SK-N-SH (cell line): Measurements from ENCODE around the gene EBP. TPM values are rescaled to one million over a fixed set of nuclear protein-coding genes. Genes with fewer than 3 reads are reported as not detected.

ENCODE experiments used
- CTCF ChIA-PET: fragments of 300-600, 350-600 bp; formaldehyde crosslinking; extraction: SDS; loops from one replicate; lab custom pipeline; 2021; lab: Yijun Ruan, JAX
- POLR2A ChIA-PET: fragments of 350-600 bp; sonication (Branson Sonifier 250); formaldehyde crosslinking; extraction: SDS; loops from one replicate; lab custom pipeline; 2020; ENCODE audit warnings: antibody characterized with exemption, inconsistent platforms; lab: Yijun Ruan, JAX
- DNase-seq: peaks from one replicate; pipeline ENCODE4 v3.0.0; 2012
- H2AFZ ChIP-seq: fragments of 200-600 bp; sonication (generic); 2 replicates; pipeline ENCODE4 v1.8.1; 2016; ENCODE audit warnings: antibody characterized with exemption, mild to moderate bottlenecking, low read depth
- H3F3A ChIP-seq: fragments of 200-600 bp; sonication (generic); replicated peaks from 2 replicates; pipeline ENCODE3; 2016; ENCODE audit warnings: antibody characterized with exemption, mild to moderate bottlenecking; ENCODE audit not compliant: insufficient read depth
- H3K27ac ChIP-seq, 2 experiments: fragments of 200-500 bp in 1 of 2; fragments of 200-600 bp in 1 of 2; sonication (Bioruptor generic) in 1 of 2; sonication (generic), shearing (Covaris generic) in 1 of 2; 2 replicates each; pipeline versions ENCODE4 v1.5.1 to v1.6.1; 2014 to 2016; ENCODE audit warnings: low read depth in 2 of 2, inconsistent platforms in 1 of 2, low read length in 1 of 2, mild to moderate bottlenecking in 1 of 2, mixed read lengths in 1 of 2
- H3K27me3 ChIP-seq: fragments of 200-600 bp; sonication (generic), shearing (Covaris generic); 2 replicates; pipeline ENCODE4 v1.6.1; 2016; ENCODE audit warnings: mixed run types; ENCODE audit not compliant: insufficient read depth
- H3K36me3 ChIP-seq, 2 experiments: fragments of 200-500 bp in 1 of 2; fragments of 200-600 bp in 1 of 2; sonication (Bioruptor generic) in 1 of 2; sonication (generic) in 1 of 2; replicated peaks in 1 of 2; 2 replicates each; pipeline versions ENCODE3 to v1.5.1; 2014 to 2016; ENCODE audit warnings: low read length in 1 of 2, mild to moderate bottlenecking in 1 of 2; ENCODE audit not compliant: insufficient read depth in 2 of 2, control insufficient read depth in 1 of 2
- H3K4me1 ChIP-seq, 2 experiments: fragments of 200-500 bp in 1 of 2; fragments of 200-600 bp in 1 of 2; sonication (Bioruptor generic) in 1 of 2; sonication (generic), shearing (Covaris generic) in 1 of 2; 2 replicates each; pipeline versions ENCODE4 v1.5.1 to v1.6.1; 2014 to 2016; ENCODE audit warnings: low read depth in 1 of 2, low read length in 1 of 2, mixed run types in 1 of 2; ENCODE audit not compliant: insufficient read depth in 2 of 2, control insufficient read depth in 1 of 2
- H3K4me2 ChIP-seq: fragments of 200-600 bp; sonication (generic), shearing (Covaris generic); 2 replicates; pipeline ENCODE4 v1.6.1; 2017; ENCODE audit warnings: mixed run types
- H3K4me3 ChIP-seq, 2 experiments: fragments of 200-500 bp in 1 of 2; fragments of 200-600 bp in 1 of 2; sonication (Bioruptor generic) in 1 of 2; sonication (generic), shearing (Covaris generic) in 1 of 2; 2 replicates each; pipeline versions ENCODE4 v1.5.1 to v1.8.1; 2014 to 2016; ENCODE audit warnings: low read depth in 2 of 2, inconsistent platforms in 1 of 2, low read length in 1 of 2, mild to moderate bottlenecking in 1 of 2, mixed read lengths in 1 of 2, moderate library complexity in 1 of 2
- H3K79me2 ChIP-seq: fragments of 200-600 bp; sonication (generic); 2 replicates; pipeline ENCODE4 v1.8.1; 2017; ENCODE audit warnings: mild to moderate bottlenecking; ENCODE audit not compliant: insufficient read depth
- H3K9ac ChIP-seq: fragments of 200-600 bp; sonication (generic); 2 replicates; pipeline ENCODE4 v1.6.1; 2017; ENCODE audit warnings: mixed run types
- H3K9me2 ChIP-seq: fragments of 200-600 bp; sonication (generic); 2 replicates; pipeline ENCODE4 v1.6.1; 2017; ENCODE audit warnings: mixed run types
- H3K9me3 ChIP-seq: fragments of 200-600 bp; sonication (generic); 2 replicates; pipeline ENCODE4 v1.6.1; 2017; ENCODE audit warnings: mixed run types, mild to moderate bottlenecking, moderate library complexity
- H4K20me1 ChIP-seq: fragments of 200-600 bp; sonication (generic); 2 replicates; pipeline ENCODE4 v1.6.1; 2017; ENCODE audit warnings: mild to moderate bottlenecking, mixed run types; ENCODE audit not compliant: insufficient read depth
- CHD2 ChIP-seq: fragments of 150-350 bp; IDR thresholded peaks from 2 replicates; pipeline ENCODE4 v1.6.1; 2018; ENCODE audit warnings: low read length; ENCODE audit not compliant: partially characterized antibody
- FOXJ3 ChIP-seq: sonication (generic); formaldehyde crosslinking; IDR thresholded peaks from 2 replicates; pipeline ENCODE4 v1.5.1; 2020; ENCODE audit warnings: mild to moderate bottlenecking, missing genetic modification reagents
- FOXM1 ChIP-seq: IDR thresholded peaks from 2 replicates; pipeline ENCODE4 v1.4.0; 2012; ENCODE audit warnings: low read depth, mild to moderate bottlenecking
- GATA2 ChIP-seq: sonication (generic); formaldehyde crosslinking; IDR thresholded peaks from 2 replicates; pipeline ENCODE4 v1.5.0; 2020; ENCODE audit warnings: mild to moderate bottlenecking, missing genetic modification reagents
- NRF1 ChIP-seq: IDR thresholded peaks from 2 replicates; pipeline ENCODE4 v1.6.1; 2012; ENCODE audit warnings: low read depth, mild to moderate bottlenecking, low read length
- RAD21 ChIP-seq: IDR thresholded peaks from 2 replicates; pipeline ENCODE4 v1.6.1; 2012; ENCODE audit warnings: mild to moderate bottlenecking, low read length
- RFX5 ChIP-seq: IDR thresholded peaks from 2 replicates; pipeline ENCODE4 v1.6.1; 2012; ENCODE audit warnings: mild to moderate bottlenecking, improper control_type of control experiment, low read length
- SMC3 ChIP-seq: IDR thresholded peaks from 2 replicates; pipeline ENCODE4 v1.6.1; 2012; ENCODE audit warnings: low read depth, low read length, improper control_type of control experiment
- TAF1 ChIP-seq: IDR thresholded peaks from 2 replicates; pipeline ENCODE4 v1.6.1; 2012; ENCODE audit warnings: low read depth, mild to moderate bottlenecking, low read length, moderate library complexity, borderline replicate concordance
- TEAD4 ChIP-seq: IDR thresholded peaks from 2 replicates; pipeline ENCODE4 v1.4.0; 2012; ENCODE audit warnings: mild to moderate bottlenecking, borderline replicate concordance; ENCODE audit not compliant: insufficient read depth
- YY1 ChIP-seq: IDR thresholded peaks from 2 replicates; pipeline ENCODE4 v1.4.0; 2012; ENCODE audit warnings: low read depth, mild to moderate bottlenecking
- WGBS: methylation state at CpG from one replicate; pipeline ENCODE4 v1.1.6; 2017; ENCODE audit warnings: low lambda C conversion rate; 5-methylcytosine and 5-hydroxymethylcytosine counted together
- polyA plus RNA-seq, 3 experiments: library from polyadenylated mRNA; depleted of rRNA; stranded (reverse); fragments of >200 nt; gene quantifications; 2 replicates each; pipeline ENCODE4 v1.2.3, GENCODE V29; 2012
- TF ChIP-seq, protein P1 (sequence below): IDR thresholded peaks from 2 replicates; pipeline ENCODE4 v1.4.0; 2012; ENCODE audit warnings: low read depth, borderline replicate concordance
- TF ChIP-seq, protein P2 (sequence below): fragments of 150-350 bp; IDR thresholded peaks from 2 replicates; pipeline ENCODE4 v1.6.1; 2017; ENCODE audit warnings: antibody characterized with exemption, low read length, low read depth, borderline replicate concordance
- TF ChIP-seq, protein P3 (sequence below): IDR thresholded peaks from 2 replicates; pipeline ENCODE4; 2012
- TF ChIP-seq, protein P4 (sequence below): IDR thresholded peaks from 2 replicates; pipeline ENCODE4 v1.4.0; 2012; ENCODE audit warnings: low read depth, borderline replicate concordance

The EBP gene
- polyA plus RNA-seq, 1 of the 3 experiments (the other 2 are of a cell fraction) = 30.2 TPM

DNA sequence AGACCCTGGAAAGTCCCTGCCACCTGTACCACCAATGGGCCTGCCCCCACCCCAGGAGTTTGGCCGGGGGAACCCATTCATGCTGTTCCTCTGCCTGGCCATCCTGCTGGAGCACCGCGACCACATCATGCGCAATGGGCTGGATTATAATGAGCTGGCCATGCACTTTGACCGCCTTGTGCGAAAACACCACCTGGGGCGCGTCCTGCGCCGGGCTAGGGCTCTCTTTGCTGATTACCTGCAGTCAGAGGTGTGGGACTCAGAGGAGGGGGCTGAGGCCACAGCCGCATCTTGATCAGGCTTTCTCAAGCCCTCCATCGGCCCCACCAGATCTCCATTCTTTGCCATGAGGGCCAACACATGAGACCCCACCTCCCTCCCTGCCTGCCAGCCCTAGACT, 39.1 kb downstream of the EBP start:
- no peak for DNase-seq
- no peaks in the 10 kb centered on the region; the same call in 1 of the 2 replicates for H3K27me3 ChIP-seq
- no peak overlapping the region for H3K4me2 ChIP-seq
- TF ChIP-seq TAF1 (no peak), RFX5 (no peak), FOXM1 (no peak), TEAD4 (no peak), NRF1 (no peak), CHD2 (no peak), YY1 (no peak), FOXJ3 (CRISPR knock-in tag) (no peak), GATA2 (no peak), SMC3 (no peak), RAD21 (no peak)
- TF ChIP-seq, protein P1, sequence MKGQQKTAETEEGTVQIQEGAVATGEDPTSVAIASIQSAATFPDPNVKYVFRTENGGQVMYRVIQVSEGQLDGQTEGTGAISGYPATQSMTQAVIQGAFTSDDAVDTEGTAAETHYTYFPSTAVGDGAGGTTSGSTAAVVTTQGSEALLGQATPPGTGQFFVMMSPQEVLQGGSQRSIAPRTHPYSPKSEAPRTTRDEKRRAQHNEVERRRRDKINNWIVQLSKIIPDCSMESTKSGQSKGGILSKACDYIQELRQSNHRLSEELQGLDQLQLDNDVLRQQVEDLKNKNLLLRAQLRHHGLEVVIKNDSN = no peak
- TF ChIP-seq, protein P2, sequence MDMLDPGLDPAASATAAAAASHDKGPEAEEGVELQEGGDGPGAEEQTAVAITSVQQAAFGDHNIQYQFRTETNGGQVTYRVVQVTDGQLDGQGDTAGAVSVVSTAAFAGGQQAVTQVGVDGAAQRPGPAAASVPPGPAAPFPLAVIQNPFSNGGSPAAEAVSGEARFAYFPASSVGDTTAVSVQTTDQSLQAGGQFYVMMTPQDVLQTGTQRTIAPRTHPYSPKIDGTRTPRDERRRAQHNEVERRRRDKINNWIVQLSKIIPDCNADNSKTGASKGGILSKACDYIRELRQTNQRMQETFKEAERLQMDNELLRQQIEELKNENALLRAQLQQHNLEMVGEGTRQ = no peak
- TF ChIP-seq, protein P3, sequence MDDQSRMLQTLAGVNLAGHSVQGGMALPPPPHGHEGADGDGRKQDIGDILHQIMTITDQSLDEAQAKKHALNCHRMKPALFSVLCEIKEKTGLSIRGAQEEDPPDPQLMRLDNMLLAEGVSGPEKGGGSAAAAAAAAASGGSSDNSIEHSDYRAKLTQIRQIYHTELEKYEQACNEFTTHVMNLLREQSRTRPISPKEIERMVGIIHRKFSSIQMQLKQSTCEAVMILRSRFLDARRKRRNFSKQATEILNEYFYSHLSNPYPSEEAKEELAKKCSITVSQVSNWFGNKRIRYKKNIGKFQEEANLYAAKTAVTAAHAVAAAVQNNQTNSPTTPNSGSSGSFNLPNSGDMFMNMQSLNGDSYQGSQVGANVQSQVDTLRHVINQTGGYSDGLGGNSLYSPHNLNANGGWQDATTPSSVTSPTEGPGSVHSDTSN = no peak
- TF ChIP-seq, protein P4, sequence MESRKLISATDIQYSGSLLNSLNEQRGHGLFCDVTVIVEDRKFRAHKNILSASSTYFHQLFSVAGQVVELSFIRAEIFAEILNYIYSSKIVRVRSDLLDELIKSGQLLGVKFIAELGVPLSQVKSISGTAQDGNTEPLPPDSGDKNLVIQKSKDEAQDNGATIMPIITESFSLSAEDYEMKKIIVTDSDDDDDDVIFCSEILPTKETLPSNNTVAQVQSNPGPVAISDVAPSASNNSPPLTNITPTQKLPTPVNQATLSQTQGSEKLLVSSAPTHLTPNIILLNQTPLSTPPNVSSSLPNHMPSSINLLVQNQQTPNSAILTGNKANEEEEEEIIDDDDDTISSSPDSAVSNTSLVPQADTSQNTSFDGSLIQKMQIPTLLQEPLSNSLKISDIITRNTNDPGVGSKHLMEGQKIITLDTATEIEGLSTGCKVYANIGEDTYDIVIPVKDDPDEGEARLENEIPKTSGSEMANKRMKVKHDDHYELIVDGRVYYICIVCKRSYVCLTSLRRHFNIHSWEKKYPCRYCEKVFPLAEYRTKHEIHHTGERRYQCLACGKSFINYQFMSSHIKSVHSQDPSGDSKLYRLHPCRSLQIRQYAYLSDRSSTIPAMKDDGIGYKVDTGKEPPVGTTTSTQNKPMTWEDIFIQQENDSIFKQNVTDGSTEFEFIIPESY = no peak
- H3F3A ChIP-seq = peaks cover 6% of the 10 kb centered on the region
- H3K4me3 ChIP-seq = no peak overlapping the region
- H2AFZ ChIP-seq = no peak overlapping the region
- H3K9ac ChIP-seq = no peak overlapping the region
- 47% methylated on average over 6 of the region's 12 CpGs for WGBS
- H3K79me2 ChIP-seq = no peaks in the 10 kb centered on the region
- CTCF ChIA-PET = interaction anchor here (0.7 kb wide), 1 partner anchor 11 kb away, joined by 3 read pairs; no protein-coding TSS in a partner anchor
- H3K36me3 ChIP-seq = peaks cover 0 to 3% of the 10 kb centered on the region in 2 experiments
- H3K9me2 ChIP-seq = no peaks in the 10 kb centered on the region
- H3K9me3 ChIP-seq = no peaks in the 10 kb centered on the region
- no peaks in the 10 kb centered on the region for H3K4me1 ChIP-seq
- no peaks in the 10 kb centered on the region for H4K20me1 ChIP-seq
- POLR2A ChIA-PET = no interaction called here
- no peak overlapping the region for H3K27ac ChIP-seq
